Kidney epithelial cell (primary cell): ENCODE results near the gene ZDHHC17. TPM values are rescaled to one million over a fixed set of nuclear protein-coding genes. Genes with fewer than 3 reads are reported as not detected.
A peak's percentile ranks its signal among the peaks of the same experiment; 100 is the strongest.

ENCODE experiments used
- DNase-seq: peaks from one replicate; pipeline ENCODE4 v3.0.0-alpha.2; 2010; ENCODE audit warnings: low read depth
- H3K27me3 ChIP-seq: 2 replicates; pipeline ENCODE4 v1.6.0; 2011; ENCODE audit warnings: low read length; ENCODE audit not compliant: control insufficient read depth, insufficient read depth
- H3K36me3 ChIP-seq: 2 replicates; pipeline ENCODE4 v1.5.1; 2011; ENCODE audit warnings: low read length; ENCODE audit not compliant: control insufficient read depth, insufficient read depth
- H3K4me3 ChIP-seq: 2 replicates; pipeline ENCODE4 v1.5.1; 2011; ENCODE audit warnings: low read depth, mild to moderate bottlenecking, control low read depth, low read length
- CTCF ChIP-seq: IDR thresholded peaks from 2 replicates; pipeline ENCODE4 v1.5.1; 2011; ENCODE audit warnings: mild to moderate bottlenecking, moderate library complexity, low read length, control low read depth, inconsistent platforms; ENCODE audit not compliant: insufficient read depth, poor library complexity, severe bottlenecking
- total RNA-seq: library from RNA; depleted of rRNA; stranded (reverse); fragments of >200 nt; gene quantifications from 2 replicates; pipeline ENCODE4 v1.2.3, GENCODE V29; 2015

The ZDHHC17 gene
- total RNA-seq, 1 donor from 2014 or later: 29.6 TPM

- no peak for TF ChIP-seq CTCF
- Histone ChIP-seq H3K36me3 (no peaks in the 10 kb centered on the region), H3K27me3 (no peaks in the 10 kb centered on the region), H3K4me3 (no peak overlapping the region)
- no peak for DNase-seq
These were observed 112.8 kb downstream of the ZDHHC17 start for GRCh38 chr12:76876696-76877229.

GRCh38 chr12:76878099-76878898 is 114.4 kb downstream of the ZDHHC17 start:
- Histone ChIP-seq H3K27me3 (no peaks in the 10 kb centered on the region), H3K4me3 (peak overlapping the region; percentile 88), H3K36me3 (no peaks in the 10 kb centered on the region)
- DNase-seq: no peak
- TF ChIP-seq CTCF: peak; percentile 36

DNA sequence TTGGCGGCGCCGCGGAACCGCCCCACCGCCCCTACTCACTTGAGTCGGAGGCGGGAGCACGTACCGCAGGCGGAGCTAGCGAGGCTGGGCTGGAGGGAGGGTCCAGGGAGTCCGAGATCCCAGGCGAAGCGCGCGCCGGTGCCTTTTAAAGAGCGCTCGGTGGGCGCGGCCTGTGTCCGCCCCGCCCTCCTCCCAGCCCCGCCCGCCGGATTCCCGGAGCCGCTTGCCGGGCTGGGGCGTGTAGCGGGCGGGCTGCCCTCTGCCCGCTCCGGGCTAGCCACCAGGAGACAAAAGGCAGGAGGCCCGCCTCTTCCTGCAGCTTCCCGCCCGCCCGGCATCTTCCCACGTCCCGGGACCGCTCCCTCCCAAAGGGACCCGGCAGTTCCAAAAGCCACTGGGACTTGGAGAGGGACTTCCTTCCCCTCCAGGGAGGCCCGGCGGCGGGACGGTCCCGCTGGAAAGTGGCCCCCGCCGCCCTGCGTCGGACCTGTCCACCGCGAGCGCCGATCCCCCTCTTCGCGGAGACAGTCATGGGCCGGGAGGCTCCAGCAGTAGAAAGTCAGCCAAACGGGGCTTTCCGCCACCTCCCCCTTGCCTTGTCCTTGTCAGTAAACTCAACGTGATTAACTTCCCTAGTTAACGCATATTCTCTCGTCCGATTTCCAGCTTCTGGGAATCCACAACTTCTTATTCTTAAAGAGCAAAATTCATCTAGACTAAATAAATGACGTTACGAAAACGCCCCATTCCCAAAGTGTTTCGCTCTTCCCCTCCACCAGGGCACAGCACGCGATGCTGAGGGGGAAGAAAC is 115.2 kb downstream of the ZDHHC17 start, which contains the start of gene CSRP2:
Gene CSRP2, minus strand, starts transcription at position 121 of the 811 bp plus-strand sequence. CDS start 12,759 bp downstream, outside the sequence.
- Histone ChIP-seq H3K4me3 (peak within 1 kb of the TSS; percentile 88), H3K36me3 (no peaks in the 10 kb centered on the region), H3K27me3 (no peaks in the 10 kb centered on the region)
- DNase-seq: peak; percentile 43
- TF ChIP-seq CTCF: peak; percentile 38

GRCh38 chr12:76879710-76880518 is 116.0 kb downstream of the ZDHHC17 start:
- TF ChIP-seq CTCF: no peak
- H3K36me3 ChIP-seq: no peaks in the 10 kb centered on the region
- H3K27me3 ChIP-seq: no peaks in the 10 kb centered on the region
- no peak for DNase-seq
- peak overlapping the region; percentile 88 for H3K4me3 ChIP-seq

DNA sequence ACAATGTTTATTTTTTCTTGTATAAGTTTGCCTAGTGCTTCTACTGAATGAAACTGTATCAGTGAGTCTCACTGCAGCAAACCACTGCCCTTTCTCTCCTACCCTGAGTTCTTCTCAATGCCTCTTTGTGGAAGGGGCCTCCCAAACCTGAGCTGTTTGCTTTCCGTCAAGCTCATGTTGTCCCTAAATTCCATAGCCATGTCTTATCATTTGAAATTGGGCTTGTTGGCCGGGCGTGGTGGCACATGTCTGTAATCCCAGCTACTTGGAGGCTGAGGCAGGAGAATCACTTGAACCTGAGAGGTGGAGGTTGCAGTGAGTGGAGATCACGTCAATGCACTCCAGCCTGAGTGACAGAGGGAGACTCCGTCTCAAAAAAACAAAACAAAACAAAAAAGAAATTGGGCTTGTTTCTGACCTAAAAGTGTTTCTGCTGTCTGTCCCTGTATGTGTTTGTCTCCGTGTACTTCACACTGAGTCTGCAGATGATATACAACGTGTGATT is 116.7 kb downstream of the ZDHHC17 start:
- Histone ChIP-seq H3K4me3 (no peak overlapping the region), H3K27me3 (no peaks in the 10 kb centered on the region), H3K36me3 (no peaks in the 10 kb centered on the region)
- TF ChIP-seq CTCF: no peak
- no peak for DNase-seq
